OCI-LY1 (cell line): Measurements from ENCODE around the gene ZNF771.
"Not testable (repeated sequence)": the region's sequence is repeated elsewhere in the genome, so short reads cannot be mapped to it uniquely, and the experiment has no call there.

ENCODE experiments used
- H2AFZ ChIP-seq: fragments of 200-600 bp; sonication (generic), shearing (Covaris generic); 2 replicates; pipeline ENCODE4 v1.6.0; 2014; ENCODE audit warnings: antibody characterized with exemption, mild to moderate bottlenecking, low read length
- H3F3A ChIP-seq: fragments of 200-600 bp; sonication (generic), shearing (Covaris generic); 2 replicates; pipeline ENCODE4 v1.6.0; 2014; ENCODE audit warnings: mild to moderate bottlenecking, antibody characterized with exemption, low read length, moderate library complexity; ENCODE audit not compliant: insufficient read depth
- H3K27ac ChIP-seq: fragments of 200-600 bp; sonication (generic); 2 replicates; pipeline ENCODE4 v1.5.1; 2014; ENCODE audit warnings: low read length, mixed run types, mild to moderate bottlenecking, low read depth; ENCODE audit not compliant: poor library complexity, severe bottlenecking
- H3K27me3 ChIP-seq: fragments of 200-600 bp; sonication (generic); 2 replicates; pipeline ENCODE4 v1.6.0; 2014; ENCODE audit warnings: antibody characterized with exemption, mild to moderate bottlenecking, low read length, moderate library complexity; ENCODE audit not compliant: insufficient read depth
- H3K36me3 ChIP-seq: fragments of 200-600 bp; sonication (generic); 2 replicates; pipeline ENCODE4 v1.6.1; 2014; ENCODE audit warnings: mild to moderate bottlenecking, antibody characterized with exemption, low read length, moderate library complexity, mixed read lengths; ENCODE audit not compliant: insufficient read depth
- H3K4me1 ChIP-seq: fragments of 200-600 bp; sonication (generic); 2 replicates; pipeline ENCODE4 v1.5.1; 2014; ENCODE audit warnings: mild to moderate bottlenecking, low read length, moderate library complexity; ENCODE audit not compliant: insufficient read depth, severe bottlenecking
- H3K4me2 ChIP-seq: fragments of 200-600 bp; sonication (generic), shearing (Covaris generic); 2 replicates; pipeline ENCODE4 v1.6.1; 2014; ENCODE audit warnings: low read length
- H3K4me3 ChIP-seq: fragments of 200-600 bp; sonication (generic); 2 replicates; pipeline ENCODE4 v1.5.1; 2014; ENCODE audit warnings: low read length, low read depth, mild to moderate bottlenecking, mixed read lengths; ENCODE audit not compliant: poor library complexity, severe bottlenecking
- H3K79me2 ChIP-seq: fragments of 200-600 bp; shearing (Covaris generic); 2 replicates; pipeline ENCODE4 v1.6.1; 2016; ENCODE audit warnings: mixed run types, low read length, mixed read lengths; ENCODE audit not compliant: insufficient read depth
- H3K9ac ChIP-seq: fragments of 200-600 bp; sonication (generic), shearing (Covaris generic); 2 replicates; pipeline ENCODE4 v1.6.1; 2014; ENCODE audit warnings: mild to moderate bottlenecking, low read length, mixed read lengths
- H3K9me2 ChIP-seq: fragments of 200-600 bp; sonication (generic), shearing (Covaris generic); 2 replicates; pipeline ENCODE4 v1.6.1; 2014; ENCODE audit warnings: low read depth, mild to moderate bottlenecking, low read length, mixed read lengths
- H3K9me3 ChIP-seq: fragments of 200-600 bp; shearing (Covaris generic); 2 replicates; pipeline ENCODE4 v1.6.1; 2014; ENCODE audit warnings: low read length, mixed read lengths
- H4K20me1 ChIP-seq: fragments of 200-600 bp; sonication (generic), shearing (Covaris generic); 2 replicates; pipeline ENCODE4 v1.6.0; 2016; ENCODE audit warnings: mild to moderate bottlenecking, low read length; ENCODE audit not compliant: insufficient read depth
- CTCF ChIP-seq: fragments of 200-600 bp; sonication (generic), shearing (Covaris generic); IDR thresholded peaks from 2 replicates; pipeline ENCODE4 v1.5.1; 2017; ENCODE audit warnings: mild to moderate bottlenecking, antibody characterized with exemption, low read length, moderate library complexity, mixed read lengths
- EZH2 ChIP-seq: fragments of 200-600 bp; sonication (generic), shearing (Covaris generic); IDR thresholded peaks from 2 replicates; pipeline ENCODE4 v1.8.0; 2017; ENCODE audit warnings: borderline replicate concordance, mixed run types, mild to moderate bottlenecking, antibody characterized with exemption, low read length, moderate library complexity, mixed read lengths

Gene ZNF771

GRCh38 chr16:30395155-30395991 lies 12.0 kb upstream of the ZNF771 start, which contains the start of gene ZNF48:
Gene ZNF48 (plus strand): TSS chr16:30395420. CDS start chr16:30395795, 375 bp downstream.
- Histone ChIP-seq H3K9me3 (no peaks in the 10 kb centered on the region), H3K9ac (peak within 1 kb of the TSS; percentile 84), H3K27ac (peak within 1 kb of the TSS; percentile 3), H3K27me3 (no peaks in the 10 kb centered on the region), H3F3A (no peaks in the 10 kb centered on the region), H3K79me2 (no peaks in the 10 kb centered on the region), H3K9me2 (no peaks in the 10 kb centered on the region), H3K4me3 (peak within 1 kb of the TSS; percentile 87), H3K36me3 (peaks cover 30% of the 10 kb centered on the region), H2AFZ (no peak within 1 kb of the TSS), H3K4me2 (peak within 1 kb of the TSS; percentile 90), H3K4me1 (peaks cover 33% of the 10 kb centered on the region), H4K20me1 (no peaks in the 10 kb centered on the region)
- no peak for TF ChIP-seq EZH2
- TF ChIP-seq CTCF, result peak; percentile 27

- Histone ChIP-seq H3K27ac (no peak overlapping the region), H3K4me3 (peak overlapping the region; percentile 87), H3K36me3 (peaks cover 30% of the 10 kb centered on the region), H3K27me3 (no peaks in the 10 kb centered on the region), H3K9ac (peak overlapping the region; percentile 84), H3F3A (no peaks in the 10 kb centered on the region), H2AFZ (no peak overlapping the region), H3K4me1 (peaks cover 35% of the 10 kb centered on the region), H3K4me2 (peak overlapping the region; percentile 90), H3K9me3 (no peaks in the 10 kb centered on the region), H3K9me2 (no peaks in the 10 kb centered on the region), H4K20me1 (no peaks in the 10 kb centered on the region), H3K79me2 (no peaks in the 10 kb centered on the region)
- TF ChIP-seq CTCF, result no peak
- TF ChIP-seq EZH2, result no peak
These were observed 11.3 kb upstream of the ZNF771 start for GRCh38 chr16:30395992-30396585.

- H3K36me3 ChIP-seq, result peaks cover 30% of the 10 kb centered on the region
- peak overlapping the region; percentile 90 for H3K4me2 ChIP-seq
- not testable (repeated sequence) for H4K20me1 ChIP-seq, H3K27ac ChIP-seq, H3K79me2 ChIP-seq, H2AFZ ChIP-seq, H3K9me3 ChIP-seq, H3F3A ChIP-seq, H3K27me3 ChIP-seq, H3K9me2 ChIP-seq
- H3K4me1 ChIP-seq, result peaks cover 35% of the 10 kb centered on the region
- H3K9ac ChIP-seq, result peak overlapping the region; percentile 84; the same call in 1 of the 2 replicates
- peak overlapping the region; percentile 87 for H3K4me3 ChIP-seq
These were observed 10.8 kb upstream of the ZNF771 start for GRCh38 chr16:30396627-30397026.
